Epithelial cell of esophagus (primary cell): ENCODE measurements around the gene SLC26A11.
"Not testable (repeated sequence)": the region's sequence is repeated elsewhere in the genome, so short reads cannot be mapped to it uniquely, and the experiment has no call there.

ENCODE experiments used
- DNase-seq: peaks from one replicate; pipeline ENCODE4 v3.0.0; 2010; ENCODE audit warnings: low read depth
- H3K4me3 ChIP-seq: 2 replicates; pipeline ENCODE4 v1.5.1; 2011; ENCODE audit warnings: mild to moderate bottlenecking, low read length, control low read depth
- CTCF ChIP-seq: IDR thresholded peaks from 2 replicates; pipeline ENCODE4 v1.5.1; 2011; ENCODE audit warnings: low read depth, mild to moderate bottlenecking, low read length, control low read depth, inconsistent platforms; ENCODE audit not compliant: insufficient read depth; ENCODE audit errors: missing control alignments

SLC26A11 gene

GRCh38 chr17:80195141-80195540 is 25.1 kb upstream of the SLC26A11 start:
- DNase-seq, result no peak
- TF ChIP-seq CTCF, result no peak
- H3K4me3 ChIP-seq, result no peak overlapping the region

DNA sequence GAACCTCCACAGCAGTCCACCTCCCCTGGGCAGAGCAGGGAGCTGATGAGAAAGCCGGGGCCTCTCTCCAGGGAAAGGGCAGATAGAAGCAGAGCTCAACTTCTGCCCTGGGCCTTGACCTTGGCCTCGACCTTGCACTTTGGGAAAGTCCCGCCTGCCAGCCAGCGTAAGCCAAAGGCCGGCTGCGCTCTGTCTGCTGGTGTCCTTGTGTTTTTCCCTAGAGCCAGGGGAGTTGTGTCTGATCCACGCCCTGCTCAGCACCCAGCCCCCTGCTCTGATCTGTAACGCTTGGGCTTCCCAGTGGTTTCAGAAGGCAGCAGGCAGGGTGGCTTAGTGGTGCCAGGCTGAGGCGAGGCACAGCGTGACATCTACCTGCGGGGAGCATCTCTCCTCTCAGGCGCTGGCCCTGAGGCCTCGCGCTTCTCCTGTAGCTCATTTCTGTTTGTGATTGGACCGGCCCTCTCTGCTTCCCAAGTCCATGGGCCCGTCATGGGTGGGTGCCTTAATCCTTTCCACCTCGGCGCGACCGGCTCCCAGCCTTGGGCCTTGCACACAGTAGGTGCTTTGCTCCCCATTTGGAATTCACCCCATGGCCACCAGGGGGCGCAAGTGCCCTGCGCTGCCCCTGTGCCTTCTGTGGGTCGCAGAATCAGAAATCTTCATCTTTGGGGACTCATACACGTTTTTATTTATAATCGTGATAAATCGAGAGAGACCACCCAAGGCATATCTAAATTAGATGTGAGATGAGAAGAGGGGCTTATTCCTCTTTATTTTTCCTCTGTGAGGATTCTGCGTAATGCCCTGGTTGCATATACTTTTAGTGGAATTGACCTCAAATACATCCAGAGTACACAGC is 24.3 kb upstream of the SLC26A11 start:
- no peak for DNase-seq
- no peak overlapping the region for H3K4me3 ChIP-seq
- peak; percentile 71 for TF ChIP-seq CTCF

DNA sequence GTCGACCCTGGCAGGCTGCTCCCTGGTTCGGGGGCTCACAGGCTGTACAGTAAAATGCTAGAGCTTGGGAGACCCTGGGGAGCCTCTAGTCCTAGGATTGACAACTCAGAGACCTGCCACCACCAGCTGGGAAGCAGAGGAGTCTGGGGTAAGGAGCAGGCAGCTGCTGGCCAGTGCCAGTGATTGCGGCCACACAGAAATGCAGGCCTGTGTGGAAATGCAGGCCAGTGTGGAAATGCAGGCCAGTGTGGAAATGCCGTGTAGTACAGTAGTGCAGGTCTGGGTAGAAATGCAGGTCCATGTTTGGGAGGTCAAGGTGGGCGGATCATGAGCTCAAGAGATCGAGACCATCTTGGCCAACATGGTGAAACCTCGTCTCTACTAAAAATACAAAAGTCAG is 23.6 kb upstream of the SLC26A11 start:
- H3K4me3 ChIP-seq, result no peak overlapping the region
- TF ChIP-seq CTCF, result no peak
- DNase-seq, result no peak

DNA sequence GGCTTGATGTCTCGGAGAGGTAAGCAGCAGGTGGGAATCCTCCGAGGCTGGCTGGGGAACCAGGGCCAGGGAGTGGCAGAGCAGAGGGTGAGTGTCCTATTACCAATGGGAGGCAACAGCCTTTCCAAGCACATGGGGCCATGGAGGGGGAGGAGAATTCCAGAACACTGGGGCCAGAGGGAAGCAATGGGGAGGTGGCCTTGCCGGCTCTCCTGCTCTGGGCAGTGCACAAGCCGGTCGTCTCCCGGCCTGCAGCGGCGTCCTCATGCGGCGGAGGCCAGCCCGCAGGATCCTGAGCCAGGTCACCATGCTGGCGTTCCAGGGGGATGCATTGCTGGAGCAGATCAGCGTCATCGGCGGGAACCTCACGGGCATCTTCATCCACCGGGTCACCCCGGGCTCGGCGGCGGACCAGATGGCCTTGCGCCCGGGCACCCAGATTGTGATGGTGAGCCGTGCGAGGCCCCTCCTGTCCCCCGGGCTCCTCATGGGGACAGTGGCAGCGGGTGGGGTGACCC is 22.0 kb upstream of the SLC26A11 start:
- no peak for TF ChIP-seq CTCF
- no peak overlapping the region for H3K4me3 ChIP-seq
- no peak for DNase-seq

DNA sequence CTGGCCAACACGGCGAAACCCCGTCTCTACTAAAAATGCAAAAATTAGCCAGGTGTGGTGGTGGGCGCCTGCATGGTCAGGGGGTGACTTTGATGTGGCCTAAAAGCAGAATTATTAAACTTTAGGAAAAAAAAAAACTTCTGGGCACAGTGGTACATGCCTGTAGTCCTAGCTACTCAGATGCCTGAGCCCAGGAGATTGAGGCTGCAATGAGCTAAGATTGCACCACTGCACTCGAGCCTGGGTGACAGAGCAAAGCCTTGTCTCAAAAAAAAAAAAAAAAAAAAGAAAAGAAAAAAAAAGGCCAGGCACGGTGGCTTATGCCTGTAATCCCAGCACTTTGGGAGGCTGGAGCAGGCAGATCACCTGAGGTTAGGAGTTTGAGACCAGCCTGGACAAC is 20.9 kb upstream of the SLC26A11 start:
- DNase-seq, H3K4me3 ChIP-seq: not testable (repeated sequence)

- no peak for TF ChIP-seq CTCF
- H3K4me3 ChIP-seq, result no peak overlapping the region
- no peak for DNase-seq
Measured at GRCh38 chr17:80201446-80201845, 18.8 kb upstream of the SLC26A11 start.

DNA sequence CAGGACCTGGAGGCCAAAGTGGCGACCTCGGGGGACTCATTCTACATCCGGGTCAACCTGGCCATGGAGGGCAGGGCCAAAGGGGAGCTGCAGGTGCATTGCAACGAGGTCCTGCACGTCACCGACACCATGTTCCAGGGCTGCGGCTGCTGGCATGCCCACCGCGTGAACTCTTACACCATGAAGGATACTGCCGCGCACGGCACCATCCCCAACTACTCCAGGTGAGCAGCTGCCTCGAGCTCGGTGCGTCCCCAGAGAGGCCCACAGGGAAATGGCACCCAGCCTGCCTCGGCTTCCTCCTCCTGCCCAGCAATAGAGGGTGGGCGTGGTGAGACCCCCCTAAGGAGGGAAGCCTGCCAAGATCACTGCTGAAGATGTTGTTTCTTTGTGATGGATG is 18.0 kb upstream of the SLC26A11 start:
- DNase-seq, result no peak
- no peak overlapping the region for H3K4me3 ChIP-seq
- no peak for TF ChIP-seq CTCF
